ENCODE data around the gene NTNG1.

GRCh38 chr1:107247679-107248078 is 106.8 kb downstream of the NTNG1 start:
- TF ChIP-seq CTCF (IDR thresholded peaks at IDR 0.05; ENCODE audit: borderline replicate concordance, extremely low read depth, low read length, poor library complexity, severe bottlenecking) (no peak), EZH2 (IDR thresholded peaks at IDR 0.05; ENCODE audit: borderline replicate concordance, low read depth, low read length, severe bottlenecking) (no peak)

All from DND-41 (cell line).